B cell (primary cell): ENCODE data around the gene HGS.

Experiments
- EZH2 ChIP-seq: IDR thresholded peaks from 2 replicates; pipeline ENCODE4 v1.6.1; 2012; ENCODE audit warnings: borderline replicate concordance, low read depth, mild to moderate bottlenecking, moderate library complexity, low read length; ENCODE audit not compliant: insufficient read depth, poor library complexity, severe bottlenecking
- TF ChIP-seq, protein P1 (sequence below): fragments of 200-600 bp; IDR thresholded peaks from one replicate; pipeline ENCODE4 v1.8.0; 2022; ENCODE audit warnings: antibody characterized with exemption, mild to moderate bottlenecking

DNA sequence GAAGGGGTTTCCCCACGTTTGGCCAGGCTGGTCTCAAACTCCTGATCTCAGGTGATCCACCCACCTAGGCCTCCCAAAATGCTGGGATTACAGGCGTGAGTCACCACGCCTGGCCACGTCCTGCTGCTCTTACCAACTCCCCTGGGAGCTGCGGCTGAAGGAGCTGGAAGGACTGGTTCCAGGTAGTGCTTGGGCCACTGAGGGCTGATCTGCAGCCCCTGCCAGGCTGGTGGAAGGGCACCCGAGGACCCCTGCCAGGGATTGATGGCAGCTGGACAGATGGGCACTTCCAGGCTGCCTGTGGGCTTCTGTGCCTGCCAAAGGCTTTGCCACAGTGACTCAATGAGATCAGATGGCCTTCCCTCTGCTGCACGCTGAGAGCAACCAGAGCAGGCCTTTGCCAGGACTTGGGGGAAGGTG, 19.8 kb upstream of the HGS start:
- TF ChIP-seq, protein P1, sequence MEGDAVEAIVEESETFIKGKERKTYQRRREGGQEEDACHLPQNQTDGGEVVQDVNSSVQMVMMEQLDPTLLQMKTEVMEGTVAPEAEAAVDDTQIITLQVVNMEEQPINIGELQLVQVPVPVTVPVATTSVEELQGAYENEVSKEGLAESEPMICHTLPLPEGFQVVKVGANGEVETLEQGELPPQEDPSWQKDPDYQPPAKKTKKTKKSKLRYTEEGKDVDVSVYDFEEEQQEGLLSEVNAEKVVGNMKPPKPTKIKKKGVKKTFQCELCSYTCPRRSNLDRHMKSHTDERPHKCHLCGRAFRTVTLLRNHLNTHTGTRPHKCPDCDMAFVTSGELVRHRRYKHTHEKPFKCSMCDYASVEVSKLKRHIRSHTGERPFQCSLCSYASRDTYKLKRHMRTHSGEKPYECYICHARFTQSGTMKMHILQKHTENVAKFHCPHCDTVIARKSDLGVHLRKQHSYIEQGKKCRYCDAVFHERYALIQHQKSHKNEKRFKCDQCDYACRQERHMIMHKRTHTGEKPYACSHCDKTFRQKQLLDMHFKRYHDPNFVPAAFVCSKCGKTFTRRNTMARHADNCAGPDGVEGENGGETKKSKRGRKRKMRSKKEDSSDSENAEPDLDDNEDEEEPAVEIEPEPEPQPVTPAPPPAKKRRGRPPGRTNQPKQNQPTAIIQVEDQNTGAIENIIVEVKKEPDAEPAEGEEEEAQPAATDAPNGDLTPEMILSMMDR: no peak
- no peak for TF ChIP-seq EZH2
